Fibroblast of pulmonary artery (primary cell): Measurements from ENCODE around the gene NBAS.

ENCODE experiments used
- DNase-seq: peaks from one replicate; pipeline ENCODE4 v3.0.0-alpha.2; 2010; ENCODE audit warnings: low read depth
- H3K4me3 ChIP-seq: replicated peaks from 2 replicates; pipeline ENCODE4 v1.5.1; 2011; ENCODE audit warnings: low read depth, mild to moderate bottlenecking, control low read depth, low read length, moderate library complexity
- TF ChIP-seq, protein P1 (sequence below): IDR thresholded peaks from 2 replicates; pipeline ENCODE4 v1.5.1; 2011; ENCODE audit warnings: mild to moderate bottlenecking, control low read depth, low read length, inconsistent platforms; ENCODE audit errors: missing control alignments

The NBAS gene

DNA sequence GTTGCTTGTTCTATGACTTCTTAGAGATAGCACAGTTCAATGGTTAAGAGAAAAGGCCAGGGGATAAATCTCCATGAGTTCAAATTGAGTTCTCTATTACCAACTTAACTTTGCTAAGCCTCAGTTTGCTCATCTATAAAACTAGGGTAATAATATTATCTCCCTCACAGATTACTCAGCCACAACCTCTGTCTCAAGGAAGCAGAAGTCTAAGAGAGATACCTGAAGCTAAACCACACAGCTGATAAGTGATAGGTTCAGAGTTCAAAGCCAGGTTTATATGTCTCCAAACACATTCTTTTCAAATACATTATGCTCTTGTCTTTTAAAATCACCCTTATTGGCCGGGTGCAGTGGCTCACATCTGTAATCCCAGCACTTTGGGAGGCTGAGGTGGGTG lies 287.7 kb downstream of the NBAS start:
- DNase-seq, result no peak
- TF ChIP-seq, protein P1, sequence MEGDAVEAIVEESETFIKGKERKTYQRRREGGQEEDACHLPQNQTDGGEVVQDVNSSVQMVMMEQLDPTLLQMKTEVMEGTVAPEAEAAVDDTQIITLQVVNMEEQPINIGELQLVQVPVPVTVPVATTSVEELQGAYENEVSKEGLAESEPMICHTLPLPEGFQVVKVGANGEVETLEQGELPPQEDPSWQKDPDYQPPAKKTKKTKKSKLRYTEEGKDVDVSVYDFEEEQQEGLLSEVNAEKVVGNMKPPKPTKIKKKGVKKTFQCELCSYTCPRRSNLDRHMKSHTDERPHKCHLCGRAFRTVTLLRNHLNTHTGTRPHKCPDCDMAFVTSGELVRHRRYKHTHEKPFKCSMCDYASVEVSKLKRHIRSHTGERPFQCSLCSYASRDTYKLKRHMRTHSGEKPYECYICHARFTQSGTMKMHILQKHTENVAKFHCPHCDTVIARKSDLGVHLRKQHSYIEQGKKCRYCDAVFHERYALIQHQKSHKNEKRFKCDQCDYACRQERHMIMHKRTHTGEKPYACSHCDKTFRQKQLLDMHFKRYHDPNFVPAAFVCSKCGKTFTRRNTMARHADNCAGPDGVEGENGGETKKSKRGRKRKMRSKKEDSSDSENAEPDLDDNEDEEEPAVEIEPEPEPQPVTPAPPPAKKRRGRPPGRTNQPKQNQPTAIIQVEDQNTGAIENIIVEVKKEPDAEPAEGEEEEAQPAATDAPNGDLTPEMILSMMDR, result no peak
- no peak overlapping the region for H3K4me3 ChIP-seq

DNA sequence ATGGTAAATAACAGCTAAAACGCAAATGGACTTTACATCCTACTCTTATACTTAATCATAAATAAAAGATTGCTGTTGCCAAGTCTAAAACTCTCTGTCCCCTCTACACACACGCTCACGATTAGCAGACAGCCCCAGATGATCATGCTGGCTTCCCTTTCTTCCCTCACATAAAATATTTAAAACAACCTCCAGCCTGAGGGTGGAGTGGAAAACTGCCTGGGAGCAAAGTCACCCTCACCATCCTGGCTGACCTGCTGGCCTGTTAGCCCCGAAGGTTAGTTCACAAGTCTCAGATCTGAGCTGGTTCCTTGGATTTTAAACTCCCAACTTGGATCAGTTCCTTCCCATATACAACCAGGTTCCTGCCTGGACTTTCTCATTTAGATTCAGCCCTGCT lies 288.2 kb downstream of the NBAS start:
- TF ChIP-seq, protein P1, result no peak
- no peak overlapping the region for H3K4me3 ChIP-seq
- no peak for DNase-seq

DNA sequence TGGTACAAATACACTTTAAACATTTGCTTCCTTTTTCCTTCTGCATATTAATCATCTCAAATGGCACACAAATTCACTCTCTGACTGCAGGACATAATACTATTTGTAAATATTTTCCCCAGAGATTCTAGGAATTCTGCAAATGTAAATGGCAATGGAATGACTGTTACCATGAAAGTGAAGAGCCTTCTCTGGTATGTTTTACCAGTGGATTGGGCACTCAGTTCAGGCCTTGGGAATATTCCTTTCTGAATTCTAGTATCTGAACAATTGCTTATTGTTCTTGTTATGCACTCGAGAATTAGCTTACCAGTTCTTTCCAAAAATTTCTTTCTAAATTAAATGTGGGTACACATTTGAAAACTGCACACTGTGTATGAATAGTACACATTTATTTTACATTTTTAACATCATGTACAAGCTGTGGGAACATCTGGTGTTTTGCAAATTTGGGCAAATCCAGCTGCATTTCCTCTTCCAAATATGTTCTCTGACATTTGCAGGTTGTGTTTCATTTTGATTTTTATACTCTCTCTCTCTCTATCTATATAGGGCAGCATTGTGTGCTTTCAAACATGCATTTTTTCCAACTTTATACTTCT lies 289.1 kb downstream of the NBAS start:
- DNase-seq, result no peak
- TF ChIP-seq, protein P1, result no peak
- no peak overlapping the region for H3K4me3 ChIP-seq

DNA sequence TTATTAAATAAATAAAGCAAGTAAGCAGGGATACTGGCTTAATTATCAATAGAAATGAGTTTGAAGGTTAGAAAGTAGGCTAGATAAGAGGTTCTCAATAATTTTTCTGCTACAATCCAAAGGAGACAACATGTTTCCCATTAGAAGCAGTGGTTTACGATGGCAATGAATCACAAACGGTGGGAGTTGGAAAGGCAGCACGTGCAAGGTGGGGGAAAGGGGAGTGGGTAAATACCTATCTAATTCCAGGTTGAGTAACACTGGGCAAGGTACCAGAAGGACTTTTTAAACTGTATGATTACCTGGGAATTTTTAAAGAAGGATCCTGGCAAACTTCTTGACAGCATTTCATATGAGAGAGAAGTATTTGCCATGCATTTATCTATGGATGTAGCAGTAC lies 289.9 kb downstream of the NBAS start:
- H3K4me3 ChIP-seq, result no peak overlapping the region
- no peak for DNase-seq
- TF ChIP-seq, protein P1, result no peak

DNA sequence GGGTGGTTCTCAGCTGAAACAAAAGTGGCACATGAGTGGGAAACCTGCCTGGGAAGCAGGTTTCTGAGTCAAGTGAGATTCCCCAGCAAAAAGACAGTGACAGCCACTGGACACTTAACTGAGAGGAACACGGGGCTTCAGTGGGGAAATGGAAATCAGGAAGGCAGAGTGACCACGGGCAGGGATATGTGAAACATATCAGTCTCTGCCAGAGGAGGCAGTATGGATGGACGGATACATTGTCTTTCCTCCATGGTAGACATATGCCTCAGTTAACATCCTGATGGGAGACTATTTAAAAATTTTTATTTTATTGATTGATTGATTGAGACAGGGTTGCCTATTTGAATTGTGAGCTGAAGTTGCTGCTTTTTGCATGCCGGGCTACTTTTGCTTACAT lies 292.1 kb downstream of the NBAS start:
- TF ChIP-seq, protein P1, result no peak
- H3K4me3 ChIP-seq, result no peak overlapping the region
- DNase-seq, result no peak

DNA sequence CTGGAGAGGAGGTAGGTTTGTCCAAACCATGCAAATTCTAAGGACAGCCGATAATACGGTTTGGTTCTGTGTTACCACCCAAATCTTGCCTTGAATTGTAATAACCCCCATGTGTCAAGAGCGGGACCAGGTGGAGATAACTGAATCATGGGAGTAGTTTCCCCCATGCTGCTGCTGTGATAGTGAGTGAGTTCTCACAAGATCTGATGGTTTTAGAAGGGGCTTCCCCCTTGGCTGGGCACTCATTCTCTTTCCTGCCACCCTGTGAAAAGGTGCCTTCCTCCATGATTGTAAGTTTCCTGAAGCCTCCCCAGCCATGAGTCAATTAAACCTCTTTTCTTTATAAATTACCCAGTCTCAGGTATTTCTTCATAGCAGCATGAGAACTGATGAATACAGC lies 295.2 kb downstream of the NBAS start:
- DNase-seq, result no peak
- H3K4me3 ChIP-seq, result no peak overlapping the region
- TF ChIP-seq, protein P1, result no peak

DNA sequence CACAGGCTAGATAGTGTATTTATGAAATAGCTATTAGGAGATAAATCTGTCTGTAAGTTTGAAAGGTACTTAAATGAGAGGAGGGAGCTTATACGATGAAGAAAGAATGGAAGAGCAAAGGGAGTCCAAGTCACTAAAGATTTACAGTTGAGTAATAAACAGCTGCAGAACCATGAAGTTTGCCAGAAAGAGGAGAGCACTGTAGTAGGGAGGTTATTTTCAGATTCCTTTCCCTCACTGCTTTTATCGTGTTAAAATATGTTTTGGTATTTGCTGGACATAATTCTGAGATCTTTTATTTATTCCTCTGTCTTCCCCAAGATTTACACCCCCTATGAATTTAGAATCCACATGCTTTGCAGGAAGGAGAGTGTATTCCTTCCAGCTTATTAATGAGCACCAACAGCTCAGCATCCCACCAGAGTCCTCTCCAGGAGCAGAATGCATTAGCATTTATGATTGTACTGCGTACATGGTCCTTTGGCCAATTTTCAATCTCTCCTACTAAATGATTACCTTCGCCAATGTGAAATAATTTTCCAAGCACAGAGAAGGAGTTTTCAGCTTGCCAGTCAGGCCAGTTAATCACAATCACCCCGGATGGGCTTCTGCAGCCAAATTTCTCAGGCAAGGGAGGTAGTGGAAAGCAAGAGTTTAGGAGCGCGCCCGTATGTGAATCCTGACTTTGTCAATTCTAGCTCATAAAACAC lies 297.0 kb downstream of the NBAS start:
- peak; percentile 2 for DNase-seq
- no peak overlapping the region for H3K4me3 ChIP-seq
- TF ChIP-seq, protein P1, result no peak
